ENCODE data around the gene CRYAA. TPM values are rescaled to one million over a fixed set of nuclear protein-coding genes. Genes with fewer than 3 reads are reported as not detected.
A peak's percentile ranks its signal among the peaks of the same experiment; 100 is the strongest.

CRYAA gene
- total RNA-seq, 1 donor from 2014 or later = not detected

DNA sequence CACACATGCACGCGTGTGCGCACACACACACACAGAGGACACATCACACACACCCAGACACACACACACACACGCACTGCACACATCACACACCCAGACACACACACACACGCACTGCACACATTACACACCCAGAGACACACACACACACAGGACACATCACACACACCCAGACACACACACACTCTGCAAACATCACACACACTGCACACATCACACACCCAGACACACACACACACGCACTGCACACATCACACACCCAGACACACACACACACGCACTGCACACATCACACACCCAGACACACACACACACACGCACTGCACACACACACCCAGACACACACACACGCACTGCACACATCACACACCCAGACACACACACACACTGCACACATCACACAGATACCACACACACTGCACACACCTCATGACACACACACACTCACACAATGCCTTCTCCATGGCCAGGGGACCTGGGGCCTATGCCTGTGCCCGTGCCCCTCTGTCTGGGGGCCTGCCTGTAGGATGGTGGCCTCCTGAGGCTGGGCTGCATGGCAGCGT is 24.4 kb downstream of the CRYAA start:
- TF ChIP-seq, protein P1, sequence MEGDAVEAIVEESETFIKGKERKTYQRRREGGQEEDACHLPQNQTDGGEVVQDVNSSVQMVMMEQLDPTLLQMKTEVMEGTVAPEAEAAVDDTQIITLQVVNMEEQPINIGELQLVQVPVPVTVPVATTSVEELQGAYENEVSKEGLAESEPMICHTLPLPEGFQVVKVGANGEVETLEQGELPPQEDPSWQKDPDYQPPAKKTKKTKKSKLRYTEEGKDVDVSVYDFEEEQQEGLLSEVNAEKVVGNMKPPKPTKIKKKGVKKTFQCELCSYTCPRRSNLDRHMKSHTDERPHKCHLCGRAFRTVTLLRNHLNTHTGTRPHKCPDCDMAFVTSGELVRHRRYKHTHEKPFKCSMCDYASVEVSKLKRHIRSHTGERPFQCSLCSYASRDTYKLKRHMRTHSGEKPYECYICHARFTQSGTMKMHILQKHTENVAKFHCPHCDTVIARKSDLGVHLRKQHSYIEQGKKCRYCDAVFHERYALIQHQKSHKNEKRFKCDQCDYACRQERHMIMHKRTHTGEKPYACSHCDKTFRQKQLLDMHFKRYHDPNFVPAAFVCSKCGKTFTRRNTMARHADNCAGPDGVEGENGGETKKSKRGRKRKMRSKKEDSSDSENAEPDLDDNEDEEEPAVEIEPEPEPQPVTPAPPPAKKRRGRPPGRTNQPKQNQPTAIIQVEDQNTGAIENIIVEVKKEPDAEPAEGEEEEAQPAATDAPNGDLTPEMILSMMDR (IDR thresholded peaks at IDR 0.05) = no peak
- H3K4me1 Mint-ChIP-seq (ENCODE audit: unreplicated experiment) = peaks cover 35% of the 10 kb centered on the region
- H3K9me3 Mint-ChIP-seq (ENCODE audit: unreplicated experiment) = peaks cover 2% of the 10 kb centered on the region
- no peak overlapping the region for H3K27ac Mint-ChIP-seq (ENCODE audit: unreplicated experiment)
- H3K4me3 Mint-ChIP-seq (ENCODE audit: unreplicated experiment) = no peak overlapping the region
- H3K27me3 Mint-ChIP-seq (ENCODE audit: unreplicated experiment) = peaks cover 29% of the 10 kb centered on the region
- no peak for DNase-seq (ENCODE audit: extremely low spot score, unreplicated experiment)
- peaks cover under 1% of the 10 kb centered on the region for H3K36me3 Mint-ChIP-seq (ENCODE audit: unreplicated experiment)

DNA sequence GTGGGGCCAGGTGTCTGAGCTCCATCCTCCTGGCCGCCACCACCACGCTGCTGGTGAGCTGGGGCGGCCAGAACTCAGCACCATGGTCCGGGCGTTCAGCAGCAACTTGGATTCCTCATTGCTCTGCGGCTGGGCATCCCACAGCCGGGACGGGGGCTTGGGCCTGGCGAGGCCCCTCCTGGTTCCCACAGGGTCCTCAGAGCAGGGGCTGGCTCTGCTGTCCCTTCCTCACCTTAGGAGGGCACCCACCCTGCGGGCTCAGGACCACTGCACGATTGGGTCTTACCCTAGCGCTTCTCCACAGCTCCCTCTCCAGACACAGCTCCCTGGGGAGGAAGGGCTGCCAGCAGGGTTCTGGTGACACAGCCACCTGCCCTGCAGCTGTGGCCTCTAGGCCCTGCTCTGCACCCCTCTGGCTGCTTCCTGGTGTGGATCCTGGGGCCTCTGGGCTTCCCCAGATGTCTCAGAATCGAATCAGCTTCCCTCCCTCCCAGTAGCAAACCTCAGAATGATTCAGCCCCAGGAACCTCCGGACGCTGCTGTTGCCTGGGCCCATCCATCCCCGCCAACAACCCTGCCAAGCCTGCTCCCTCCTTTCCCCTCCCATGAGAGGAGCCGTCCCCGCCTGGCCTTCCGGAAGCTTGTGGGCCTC is 25.0 kb downstream of the CRYAA start:
- peaks cover 8% of the 10 kb centered on the region for H3K9me3 Mint-ChIP-seq (ENCODE audit: unreplicated experiment)
- TF ChIP-seq, protein P1 (IDR thresholded peaks at IDR 0.05) = no peak
- peak; percentile 77 for DNase-seq (ENCODE audit: extremely low spot score, unreplicated experiment)
- H3K27me3 Mint-ChIP-seq (ENCODE audit: unreplicated experiment) = peaks cover 35% of the 10 kb centered on the region
- no peak overlapping the region for H3K4me3 Mint-ChIP-seq (ENCODE audit: unreplicated experiment)
- peaks cover 34% of the 10 kb centered on the region for H3K4me1 Mint-ChIP-seq (ENCODE audit: unreplicated experiment)
- no peak overlapping the region for H3K27ac Mint-ChIP-seq (ENCODE audit: unreplicated experiment)
- peaks cover 7% of the 10 kb centered on the region for H3K36me3 Mint-ChIP-seq (ENCODE audit: unreplicated experiment)

DNA sequence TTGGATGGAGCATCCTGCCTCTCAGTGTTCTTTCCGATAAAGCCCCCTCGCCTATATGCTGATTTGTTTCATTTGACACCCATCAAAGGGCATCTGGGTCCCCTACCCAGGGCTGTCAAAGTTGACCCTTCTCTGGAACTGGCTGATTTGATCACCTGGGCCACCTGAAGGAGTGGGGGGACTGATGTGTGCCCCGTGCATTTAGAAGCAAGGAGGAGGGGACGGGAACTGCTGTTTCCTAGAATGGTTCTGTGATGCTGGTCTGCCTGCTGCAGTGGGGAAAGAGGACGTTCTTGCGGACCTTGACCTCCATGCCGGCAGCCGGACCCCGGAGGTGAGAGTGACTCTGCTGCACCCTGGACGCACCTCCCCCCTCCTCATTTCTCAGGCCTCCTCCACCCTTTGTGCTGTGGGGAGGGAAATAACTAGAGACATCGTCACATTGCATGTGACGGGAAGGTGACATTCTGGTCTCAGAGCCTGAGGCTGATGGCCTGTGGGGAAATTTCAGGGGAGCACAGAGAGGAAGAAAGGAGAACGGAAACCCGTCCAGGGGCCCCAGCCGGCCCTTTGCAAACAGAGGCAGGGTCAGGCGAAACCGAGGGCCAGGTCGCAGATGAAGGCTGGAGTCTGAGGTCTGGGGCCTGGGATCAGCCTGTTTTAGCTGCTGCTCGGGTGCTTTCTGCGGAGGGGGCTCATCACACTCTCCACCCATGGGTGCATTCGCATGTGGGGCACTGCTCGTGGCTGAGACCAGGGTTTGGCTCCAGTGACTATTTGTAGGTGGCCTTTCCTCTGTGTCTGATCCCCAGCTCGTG is 25.7 kb downstream of the CRYAA start:
- DNase-seq (ENCODE audit: extremely low spot score, unreplicated experiment) = peak; percentile 68
- Mint-ChIP-seq H3K27ac (ENCODE audit: unreplicated experiment) (no peak overlapping the region), H3K4me3 (ENCODE audit: unreplicated experiment) (no peak overlapping the region), H3K4me1 (ENCODE audit: unreplicated experiment) (peaks cover 32% of the 10 kb centered on the region), H3K36me3 (ENCODE audit: unreplicated experiment) (peaks cover 7% of the 10 kb centered on the region), H3K27me3 (ENCODE audit: unreplicated experiment) (peaks cover 40% of the 10 kb centered on the region), H3K9me3 (ENCODE audit: unreplicated experiment) (peaks cover 13% of the 10 kb centered on the region)
- TF ChIP-seq, protein P1 (IDR thresholded peaks at IDR 0.05) = no peak

DNA sequence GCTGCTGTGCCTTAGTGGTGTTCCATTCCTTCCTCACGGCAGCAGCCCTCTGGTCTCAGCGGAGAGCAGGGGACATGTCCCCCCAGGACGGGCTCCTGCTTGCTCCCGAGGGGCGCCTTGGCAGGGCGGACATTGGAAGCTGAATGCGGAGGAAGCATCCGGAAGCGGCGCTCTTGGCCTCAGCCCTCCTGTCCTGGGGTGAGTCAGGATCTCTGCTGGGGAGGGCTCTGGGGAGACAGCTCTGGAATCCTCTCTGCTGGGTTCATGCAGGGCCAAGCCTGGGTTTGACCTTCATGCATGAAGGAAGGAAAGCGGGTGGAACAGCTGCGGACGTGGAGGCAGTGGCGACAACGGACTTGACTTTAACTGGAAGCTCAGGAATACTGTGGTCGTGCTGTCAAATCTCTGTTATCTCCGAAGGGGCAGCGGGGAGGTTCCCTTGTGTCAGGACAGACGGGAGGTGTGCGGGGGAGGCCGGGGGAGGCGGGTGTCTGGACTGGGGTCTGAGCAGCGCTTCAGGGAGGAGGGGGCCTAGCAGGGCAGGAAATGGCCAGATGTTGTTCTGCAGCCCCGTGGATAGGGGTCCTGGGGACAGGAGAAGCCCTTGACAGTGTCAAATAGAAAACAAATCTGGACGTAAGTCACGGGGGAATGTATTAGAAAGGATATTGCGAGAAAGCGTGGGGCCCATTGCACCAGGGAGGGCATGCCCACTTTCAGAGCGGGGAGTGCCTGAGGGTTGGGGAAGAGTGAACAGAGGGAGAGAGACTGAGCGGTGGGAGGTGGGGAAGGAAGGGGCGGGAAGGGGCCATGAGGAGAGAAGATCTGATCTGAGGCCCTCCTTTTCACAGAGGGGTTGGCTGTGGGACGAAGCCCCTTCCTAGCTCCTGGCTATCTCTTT is 26.6 kb downstream of the CRYAA start:
- H3K9me3 Mint-ChIP-seq (ENCODE audit: unreplicated experiment) = peaks cover 17% of the 10 kb centered on the region
- no peak overlapping the region for H3K27ac Mint-ChIP-seq (ENCODE audit: unreplicated experiment)
- peaks cover 39% of the 10 kb centered on the region for H3K27me3 Mint-ChIP-seq (ENCODE audit: unreplicated experiment)
- TF ChIP-seq, protein P1 (IDR thresholded peaks at IDR 0.05) = no peak
- H3K4me1 Mint-ChIP-seq (ENCODE audit: unreplicated experiment) = peaks cover 32% of the 10 kb centered on the region
- H3K36me3 Mint-ChIP-seq (ENCODE audit: unreplicated experiment) = peaks cover 7% of the 10 kb centered on the region
- no peak overlapping the region for H3K4me3 Mint-ChIP-seq (ENCODE audit: unreplicated experiment)
- DNase-seq (ENCODE audit: extremely low spot score, unreplicated experiment) = peak; percentile 80

All from osteocyte (in vitro differentiated cells).